NCI-H1417 treated with DMSO at 0.1 percent for 48 hours (cell line): ENCODE results near the gene PM20D2.

Source experiments
- DNase-seq: peaks from one replicate; lab custom pipeline; 2025; lab: John Stamatoyannopoulos, UW

Gene PM20D2

GRCh38 chr6:89145091-89145955, 532 bp upstream of the PM20D2 start:
- no peak for DNase-seq

GRCh38 chr6:89146718-89147700, 1.2 kb downstream of the PM20D2 start:
- no peak for DNase-seq

DNA sequence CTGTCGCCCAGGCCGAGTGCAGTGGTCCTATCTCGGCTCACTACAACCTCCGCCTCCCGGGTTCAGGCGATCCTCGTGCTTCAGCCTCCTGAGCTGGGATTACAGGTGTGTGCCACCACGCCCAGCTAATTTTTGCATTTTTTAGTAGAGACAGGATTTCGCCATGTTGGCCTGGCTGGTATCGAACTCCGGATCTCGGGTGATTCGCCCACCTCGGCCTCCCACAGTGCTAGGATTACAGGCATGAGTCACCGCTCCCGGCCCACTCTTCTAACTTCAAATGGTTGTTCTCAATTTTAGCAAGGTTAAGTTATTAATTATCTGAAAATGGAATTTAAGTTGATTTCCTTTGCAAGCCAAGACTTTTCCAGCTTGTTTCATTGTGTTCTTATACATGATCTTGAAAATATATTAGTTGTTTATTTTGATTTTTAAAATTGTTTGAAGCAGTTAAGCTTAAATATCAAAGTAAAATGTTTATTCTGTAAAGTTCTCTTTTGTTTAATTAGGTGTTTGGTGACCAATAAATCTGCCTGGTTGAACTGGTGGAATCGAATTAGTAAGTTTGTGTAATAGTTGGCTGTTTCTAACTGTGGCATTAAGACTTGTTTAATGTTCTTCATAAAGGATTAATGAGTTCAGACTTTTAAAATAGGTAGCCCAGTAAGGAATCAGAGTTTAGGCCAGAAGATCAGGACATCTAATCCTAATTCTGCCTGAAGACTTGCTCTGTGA, 2.3 kb downstream of the PM20D2 start:
- no peak for DNase-seq

GRCh38 chr6:89154131-89154530, 8.3 kb downstream of the PM20D2 start:
- no peak for DNase-seq

DNA sequence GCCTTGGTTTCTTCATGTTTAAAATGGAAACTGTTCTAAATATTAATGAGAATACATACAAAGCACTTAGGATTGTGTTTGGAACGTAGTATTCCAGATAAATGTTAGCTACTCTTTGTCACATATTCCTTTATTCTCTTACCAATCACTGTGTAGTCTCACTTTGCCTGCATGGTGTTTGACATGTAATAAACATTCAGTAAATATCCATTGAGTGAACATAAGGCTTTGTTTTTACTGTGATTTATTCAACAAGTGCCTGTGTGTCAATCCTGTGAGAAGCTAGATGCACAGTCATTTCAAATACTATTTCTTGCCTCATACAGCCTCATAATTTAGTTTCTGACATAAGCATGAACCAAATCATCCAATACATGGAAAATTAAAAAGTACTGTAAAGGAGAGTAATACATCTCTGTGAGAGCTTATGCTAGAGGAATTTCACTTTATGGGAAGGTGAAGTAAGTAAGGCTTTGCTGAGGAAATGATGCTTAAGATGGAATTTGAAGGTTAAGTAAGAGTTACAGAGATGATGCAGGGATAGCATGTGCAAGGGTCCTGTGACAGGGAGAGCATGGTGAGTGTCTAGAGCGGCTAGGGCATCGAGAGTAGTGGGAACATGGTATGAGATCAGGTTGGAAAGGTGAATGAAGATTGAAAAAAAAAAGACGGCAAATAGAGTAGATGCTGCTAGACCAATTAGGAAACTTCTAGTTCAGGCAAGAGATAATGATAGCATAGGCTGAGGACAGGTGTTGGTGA, 14.7 kb downstream of the PM20D2 start:
- DNase-seq: no peak

DNA sequence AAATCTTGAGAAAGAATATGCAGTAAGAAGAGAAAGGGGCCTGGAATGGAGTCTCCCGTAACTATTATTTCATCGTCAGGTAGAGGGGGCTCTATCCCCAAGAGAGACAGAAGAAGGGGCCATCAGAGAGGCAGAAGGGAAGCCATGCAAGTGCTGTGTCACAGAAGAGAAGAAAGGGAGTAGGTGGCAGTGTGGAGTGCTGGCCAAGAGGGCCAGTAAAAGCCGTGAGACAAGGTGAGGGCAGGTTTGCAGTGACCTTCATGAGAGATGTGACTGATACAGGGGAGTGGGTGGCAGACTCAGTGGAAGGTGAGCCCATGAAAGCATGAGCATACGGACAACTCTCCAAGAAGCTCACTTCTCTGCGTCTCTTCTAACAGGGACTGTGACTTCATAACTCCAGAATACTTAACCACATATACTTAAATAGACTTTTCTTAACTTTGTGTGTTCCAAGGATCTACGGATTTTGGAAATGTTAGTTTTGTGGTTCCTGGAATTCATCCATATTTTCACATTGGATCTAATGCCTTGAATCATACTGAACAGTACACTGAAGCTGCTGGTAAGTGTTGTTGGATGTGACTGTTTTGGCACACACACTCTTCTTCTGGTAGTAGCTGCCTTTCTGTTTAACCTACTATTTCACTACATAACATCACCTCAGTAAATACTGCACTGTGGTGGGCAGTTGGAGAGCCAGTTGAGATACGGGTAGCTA, 15.6 kb downstream of the PM20D2 start:
- no peak for DNase-seq

DNA sequence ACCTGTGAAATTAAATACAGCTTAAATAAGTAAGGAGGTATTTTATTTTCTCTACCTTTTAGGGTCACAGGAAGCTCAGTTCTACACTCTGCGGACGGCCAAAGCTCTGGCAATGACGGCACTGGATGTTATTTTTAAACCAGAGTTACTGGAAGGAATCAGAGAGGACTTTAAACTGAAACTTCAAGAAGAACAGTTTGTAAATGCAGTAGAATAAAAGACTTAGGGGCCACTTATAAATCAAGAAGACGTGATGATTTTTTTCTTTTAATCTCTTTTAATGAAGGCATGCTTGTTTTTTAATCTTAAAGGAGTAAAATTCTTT, 16.2 kb downstream of the PM20D2 start:
- no peak for DNase-seq

GRCh38 chr6:89172131-89172530, 26.3 kb downstream of the PM20D2 start:
- no peak for DNase-seq

GRCh38 chr6:89173634-89174033, 27.8 kb downstream of the PM20D2 start:
- DNase-seq: no peak

DNA sequence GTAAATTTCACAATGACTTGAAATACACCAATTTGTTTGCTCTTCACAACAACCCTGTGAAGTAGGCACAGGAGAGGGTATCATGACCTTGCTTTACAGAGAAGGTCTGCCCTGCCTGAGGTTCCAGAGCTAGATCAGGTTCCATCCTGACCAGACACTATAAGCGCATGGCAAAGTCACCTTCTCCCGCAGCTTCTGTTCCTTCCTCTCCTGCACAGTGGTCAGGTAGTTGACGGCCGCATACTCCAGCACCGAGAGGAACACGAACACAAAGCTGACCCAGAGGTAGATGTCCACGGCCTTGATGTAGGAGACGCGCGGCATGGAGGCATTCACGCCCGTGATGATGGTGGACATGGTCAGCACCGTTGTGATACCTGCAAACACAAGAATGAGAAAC, 34.3 kb downstream of the PM20D2 start:
- DNase-seq: no peak

GRCh38 chr6:89180971-89181370, 35.1 kb downstream of the PM20D2 start:
- DNase-seq: no peak

DNA sequence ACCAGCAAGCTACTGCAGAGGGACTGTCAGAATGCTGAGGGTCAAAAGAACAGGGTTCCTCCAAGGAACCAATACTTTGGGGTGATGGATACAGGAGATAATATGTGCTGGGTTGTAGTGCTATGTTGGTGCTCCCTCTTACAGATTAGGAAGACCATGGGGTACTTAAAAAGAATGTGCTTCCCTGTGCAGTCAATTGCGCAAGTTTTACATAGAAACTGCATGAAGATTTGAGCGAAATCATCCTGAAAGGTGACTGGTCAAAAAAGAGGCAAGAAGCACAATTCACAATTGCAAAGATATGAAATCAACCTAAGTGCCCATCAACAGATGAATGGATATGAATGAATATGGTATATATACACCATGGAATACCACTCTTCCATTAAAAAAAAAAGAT, 37.4 kb downstream of the PM20D2 start:
- no peak for DNase-seq

- no peak for DNase-seq
Measured at GRCh38 chr6:89184344-89184743, 38.5 kb downstream of the PM20D2 start.

DNA sequence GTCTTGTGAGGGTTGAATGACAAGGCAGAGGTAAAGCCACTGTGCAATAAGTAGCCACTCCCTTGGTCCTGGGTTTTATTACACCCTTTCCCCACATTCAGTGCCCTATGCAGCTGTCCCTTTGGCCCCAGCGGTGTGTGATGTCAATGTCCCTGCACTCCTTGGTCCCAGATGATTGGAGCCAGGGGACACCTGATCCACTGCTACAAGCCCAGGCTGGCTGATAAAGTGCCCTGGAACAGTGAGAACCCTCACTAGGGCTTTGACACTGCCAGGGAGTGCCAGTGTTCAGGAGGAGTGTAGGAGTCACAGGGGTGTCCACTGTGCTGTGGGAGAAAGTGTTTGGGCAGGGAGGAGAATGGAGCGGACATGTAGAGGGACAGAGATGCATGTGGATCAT, 40.9 kb downstream of the PM20D2 start:
- DNase-seq: no peak

DNA sequence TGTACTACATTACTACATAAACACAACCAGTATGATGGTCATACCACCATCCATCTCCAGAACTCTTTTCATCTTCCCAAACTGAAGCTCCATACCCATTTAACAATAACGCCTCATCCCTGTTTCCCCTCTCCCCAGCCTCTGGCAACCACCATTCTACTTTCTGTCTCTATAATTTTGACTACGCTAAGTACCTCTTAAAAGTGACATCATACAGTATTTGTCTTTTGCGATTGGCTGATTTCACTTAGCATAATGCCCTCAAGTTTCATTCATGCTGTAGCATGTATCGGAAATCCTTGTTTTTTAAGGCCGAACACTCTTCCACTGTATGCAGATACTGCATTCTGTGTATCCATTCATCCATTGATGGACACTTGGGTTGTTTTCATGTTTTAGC, 41.6 kb downstream of the PM20D2 start:
- DNase-seq: no peak

DNA sequence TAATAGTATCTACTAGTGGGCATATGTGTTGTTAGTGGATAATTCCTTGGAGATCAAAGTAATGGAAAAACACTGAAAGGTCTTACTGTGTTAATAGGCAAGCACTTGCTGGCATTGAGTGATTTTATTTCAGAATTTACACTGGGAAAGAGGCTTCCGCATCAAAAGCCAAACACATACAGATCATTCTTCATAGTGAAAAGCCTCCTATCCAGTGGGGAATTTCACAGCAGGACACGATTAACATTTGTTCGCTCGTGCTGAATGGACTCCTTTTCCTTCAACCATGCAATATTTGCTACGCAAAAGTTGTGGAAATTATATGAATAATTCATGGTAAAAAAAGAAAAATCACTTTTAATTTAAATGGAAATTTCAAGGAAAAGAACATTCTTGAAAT, 44.9 kb downstream of the PM20D2 start:
- no peak for DNase-seq

GRCh38 chr6:89194559-89194958, 48.7 kb downstream of the PM20D2 start:
- no peak for DNase-seq

DNA sequence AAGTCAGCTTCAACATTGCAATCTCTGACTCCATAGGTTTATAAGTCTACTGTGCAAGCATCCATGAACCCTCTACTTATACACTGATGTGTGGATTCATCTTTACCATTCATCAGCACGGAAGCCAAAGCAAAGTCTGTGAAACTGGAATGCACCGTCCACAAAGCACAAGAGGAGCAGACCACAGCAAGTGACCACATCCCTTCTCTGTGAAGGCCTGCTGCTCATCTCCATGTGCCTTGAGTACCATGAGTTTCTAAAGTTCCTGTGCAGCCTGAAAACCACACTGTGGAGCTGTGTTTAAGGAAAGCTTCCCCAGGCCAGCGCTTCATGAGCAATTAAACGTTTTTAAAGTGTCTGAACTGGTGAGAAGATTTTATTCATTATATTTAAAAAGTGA, 51.3 kb downstream of the PM20D2 start:
- DNase-seq: no peak

DNA sequence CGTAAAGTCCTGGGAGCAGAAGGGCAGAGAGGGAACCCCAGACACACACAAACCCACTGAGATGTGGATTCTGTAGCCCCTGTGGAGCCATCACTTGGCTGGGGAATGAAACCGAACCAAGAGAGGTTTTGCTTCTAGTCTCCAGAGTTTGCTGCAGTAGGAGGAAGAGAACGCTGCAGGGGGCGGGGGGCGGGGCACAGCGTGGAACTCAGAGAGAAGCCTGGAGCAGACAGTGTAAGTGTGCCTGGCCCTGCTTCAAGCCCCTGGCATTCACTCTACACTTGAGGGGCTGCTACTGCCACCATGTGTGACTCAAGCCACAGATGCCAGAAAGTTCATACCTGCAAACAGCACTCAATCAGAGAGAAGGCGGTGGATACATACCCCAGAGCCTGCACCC, 52.4 kb downstream of the PM20D2 start:
- DNase-seq: no peak

DNA sequence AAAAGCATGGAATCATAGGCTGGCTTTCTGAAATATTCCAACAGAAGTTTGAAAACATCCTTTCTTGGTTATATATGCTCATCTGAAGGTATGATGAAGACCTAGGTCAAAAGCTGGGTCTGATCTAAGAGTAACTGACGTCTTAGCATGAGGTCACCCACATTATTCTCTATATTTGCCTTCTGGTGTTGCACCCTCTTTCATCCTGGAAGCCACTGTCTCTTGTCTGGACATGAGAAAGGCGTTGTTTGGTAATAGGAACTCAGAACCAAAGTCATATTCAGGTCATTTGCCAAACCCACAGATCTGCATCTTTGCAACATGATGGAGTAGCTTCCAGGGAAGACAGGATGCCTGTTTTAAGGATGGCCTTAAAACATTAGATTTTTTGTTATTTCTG, 53.7 kb downstream of the PM20D2 start:
- no peak for DNase-seq

GRCh38 chr6:89200706-89201215, 54.9 kb downstream of the PM20D2 start:
- DNase-seq: no peak
